ENCODE data around the gene KRTAP12-4. TPM values are rescaled to one million over a fixed set of nuclear protein-coding genes. Genes with fewer than 3 reads are reported as not detected.
"Not testable (repeated sequence)": the region's sequence is repeated elsewhere in the genome, so short reads cannot be mapped to it uniquely, and the experiment has no call there.

Gene KRTAP12-4
- total and polyA plus RNA-seq, 5 experiments from 2014 or later, result not detected

GRCh38 chr21:44649521-44650100 lies 4.8 kb downstream of the KRTAP12-4 start:
- no peak overlapping the region for H3K4me3 Mint-ChIP-seq
- H3K4me1 Mint-ChIP-seq, result peaks cover 13 to 50% (median 31%) of the 10 kb centered on the region in 4 donors
- H3K27ac Mint-ChIP-seq, result peak overlapping the region in 5 of 10 donors; percentile 35 to 71 (median 50)
- H3K36me3 Mint-ChIP-seq, result peaks cover 0 to 6% (median 5%) of the 10 kb centered on the region in 3 donors
- ATAC-seq, result no peak
- DNase-seq, result no peak
- peaks cover 1 to 31% (median 6%) of the 10 kb centered on the region in 9 donors for H3K9me3 Mint-ChIP-seq
- H3K27me3 Mint-ChIP-seq, result no peaks in the 10 kb centered on the region
- POLR2A ChIA-PET, result interaction anchor here (1.2 kb wide), 1 partner anchor 9 kb away, joined by 4 read pairs; the partner anchor contains the start of gene KRTAP12-3

DNA sequence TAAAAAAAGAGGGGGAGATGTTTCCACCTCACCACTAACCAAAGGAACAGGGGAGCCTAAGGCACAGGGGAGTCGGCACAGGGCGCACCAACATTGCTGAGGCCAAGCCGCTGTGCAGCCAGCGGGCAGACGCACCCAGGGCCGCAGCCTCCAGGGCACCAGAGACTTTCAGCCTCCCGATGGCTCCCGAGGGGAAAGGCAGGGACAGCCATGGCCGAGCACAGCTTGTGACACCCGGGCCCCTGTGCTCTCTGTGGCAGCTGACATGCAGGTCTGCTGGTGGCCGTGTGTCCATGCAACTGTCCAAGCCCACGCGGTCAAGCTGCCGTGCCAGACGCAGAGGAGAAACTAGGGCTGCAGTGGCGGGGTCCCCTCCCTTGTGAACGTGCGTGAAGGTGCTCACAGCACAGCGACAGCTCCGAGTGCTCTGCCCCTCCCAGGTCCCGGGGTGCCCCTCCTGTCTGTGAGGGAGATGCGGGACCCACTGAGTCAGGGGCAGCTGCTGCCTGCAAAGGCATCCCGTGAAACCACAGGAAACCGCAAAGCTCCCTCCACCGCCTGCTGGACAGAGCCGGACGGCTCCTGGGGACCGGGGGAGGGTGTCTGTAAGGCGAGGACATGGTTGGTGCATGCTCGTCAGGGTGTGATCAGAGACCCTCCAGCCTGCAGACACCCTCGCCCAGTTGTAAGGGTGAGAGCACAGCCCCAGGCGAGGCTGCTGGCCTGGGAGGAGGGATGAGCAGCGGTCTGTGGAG lies 5.7 kb downstream of the KRTAP12-4 start:
- Mint-ChIP-seq H3K4me1 (peaks cover 9 to 41% (median 22%) of the 10 kb centered on the region in 4 donors), H3K9me3 (peaks cover 6 to 32% (median 14%) of the 10 kb centered on the region in 9 donors), H3K27me3 (no peaks in the 10 kb centered on the region), H3K27ac (peak overlapping the region in 1 of 10 donors; percentile 71), H3K36me3 (peaks cover 0 to 15% (median 12%) of the 10 kb centered on the region in 3 donors), H3K4me3 (no peak overlapping the region)
- no peak for ATAC-seq
- POLR2A ChIA-PET, result interaction anchor here (1.2 kb wide), 1 partner anchor 10 kb away, joined by 4 read pairs; the partner anchor contains the start of gene KRTAP12-3
- no peak for DNase-seq

DNA sequence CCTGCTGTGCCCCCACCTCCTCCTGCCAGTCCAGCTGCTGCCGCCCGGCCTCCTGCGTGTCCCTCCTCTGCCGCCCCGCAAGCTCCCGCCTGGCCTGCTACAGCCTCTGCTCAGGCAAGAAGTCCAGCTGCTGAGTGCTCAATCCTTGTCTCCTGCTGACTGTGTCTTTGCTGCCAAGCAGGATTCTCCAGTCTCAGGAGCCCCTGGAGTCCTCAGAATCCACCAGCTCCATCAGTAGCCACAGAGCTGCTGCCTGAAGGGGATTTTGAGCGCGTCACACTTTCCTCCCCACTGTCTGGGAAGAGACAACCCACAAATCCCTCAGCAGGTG lies 7.3 kb downstream of the KRTAP12-4 start:
- Mint-ChIP-seq H3K9me3 (peaks cover 8 to 43% (median 24%) of the 10 kb centered on the region in 9 donors), H3K36me3 (peaks cover 0 to 20% (median 12%) of the 10 kb centered on the region in 3 donors), H3K27me3 (no peaks in the 10 kb centered on the region), H3K27ac (peak overlapping the region in 7 of 10 donors; percentile 19 to 87 (median 52)), H3K4me1 (peaks cover 5 to 33% (median 15%) of the 10 kb centered on the region in 4 donors), H3K4me3 (peak overlapping the region in 1 of 10 donors; percentile 22)
- POLR2A ChIA-PET, result interaction anchor here (1.7 kb wide), 1 partner anchor 10 kb away, joined by 6 read pairs; the partner anchor contains the start of gene KRTAP12-3
- ATAC-seq (no peak), DNase-seq (no peak)

DNA sequence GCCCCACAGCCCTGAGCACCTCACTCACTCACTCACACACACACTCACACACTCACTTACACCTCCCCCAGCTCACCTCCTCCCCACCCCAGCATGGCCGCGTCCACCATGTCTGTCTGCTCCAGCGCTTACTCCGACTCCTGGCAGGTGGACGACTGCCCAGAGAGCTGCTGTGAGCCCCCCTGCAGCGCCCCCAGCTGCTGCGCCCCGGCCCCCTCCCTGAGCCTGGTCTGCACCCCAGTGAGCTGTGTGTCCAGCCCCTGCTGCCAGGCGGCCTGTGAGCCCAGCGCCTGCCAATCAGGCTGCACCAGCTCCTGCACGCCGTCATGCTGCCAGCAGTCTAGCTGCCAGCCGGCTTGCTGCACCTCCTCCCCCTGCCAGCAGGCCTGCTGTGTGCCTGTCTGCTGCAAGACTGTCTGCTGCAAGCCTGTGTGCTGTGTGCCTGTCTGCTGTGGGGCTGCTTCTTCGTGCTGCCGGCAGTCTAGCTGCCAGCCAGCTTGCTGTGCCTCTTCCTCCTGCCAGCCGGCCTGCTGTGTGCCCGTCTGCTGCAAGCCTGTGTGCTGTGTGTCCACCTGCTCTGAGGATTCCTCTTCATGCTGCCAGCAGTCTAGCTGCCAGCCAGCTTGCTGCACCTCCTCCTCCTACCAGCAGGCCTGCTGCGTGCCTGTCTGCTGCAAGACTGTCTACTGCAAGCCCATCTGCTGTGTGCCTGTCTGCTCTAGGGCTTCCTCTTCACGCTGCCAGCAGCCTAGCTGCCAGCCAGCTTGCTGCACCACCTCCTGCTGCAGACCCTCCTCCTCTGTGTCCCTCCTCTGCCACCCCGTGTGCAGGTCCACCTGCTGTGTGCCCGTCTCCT lies 7.9 kb downstream of the KRTAP12-4 start, which contains the start of gene KRTAP10-11:
Gene KRTAP10-11 (plus strand): TSS at position 49 of the 856 bp plus-strand sequence. CDS start 45 bp downstream, at position 94.
- not testable (repeated sequence) for DNase-seq, ATAC-seq, H3K27me3 Mint-ChIP-seq
- peak within 1 kb of the TSS in 7 of 10 donors; percentile 28 to 87 (median 52) for H3K27ac Mint-ChIP-seq
- H3K9me3 Mint-ChIP-seq, result peaks cover 10 to 46% (median 24%) of the 10 kb centered on the region in 9 donors
- POLR2A ChIA-PET, result interaction anchor here (0.9 to 1.7 kb wide), 2 partner anchors 11 to 22 kb away, joined by 5 to 6 read pairs; partner anchors contain the start of gene KRTAP12-3
- H3K4me3 Mint-ChIP-seq, result peak within 1 kb of the TSS in 1 of 10 donors; percentile 22
- H3K4me1 Mint-ChIP-seq, result peaks cover 5 to 32% (median 15%) of the 10 kb centered on the region in 4 donors
- peaks cover 0 to 23% (median 12%) of the 10 kb centered on the region in 3 donors for H3K36me3 Mint-ChIP-seq

- Mint-ChIP-seq H3K27me3 (peaks cover 0 to 5% (median 0%) of the 10 kb centered on the region in 5 donors), H3K36me3 (peaks cover 0 to 29% (median 14%) of the 10 kb centered on the region in 3 donors), H3K4me3 (no peak overlapping the region), H3K9me3 (peaks cover 10 to 58% (median 34%) of the 10 kb centered on the region in 9 donors), H3K27ac (peak overlapping the region in 1 of 10 donors; percentile 28), H3K4me1 (peaks cover 5 to 18% (median 12%) of the 10 kb centered on the region in 4 donors)
- DNase-seq (no peak), ATAC-seq (no peak)
- POLR2A ChIA-PET, result interaction anchor here (0.6 to 1.4 kb wide), 3 partner anchors 13 to 1329 kb away, joined by 3 to 5 read pairs (median 3); partner anchors contain the start of gene KRTAP12-3
Observed at GRCh38 chr21:44644878-44645277, 9.6 kb downstream of the KRTAP12-4 start.

DNA sequence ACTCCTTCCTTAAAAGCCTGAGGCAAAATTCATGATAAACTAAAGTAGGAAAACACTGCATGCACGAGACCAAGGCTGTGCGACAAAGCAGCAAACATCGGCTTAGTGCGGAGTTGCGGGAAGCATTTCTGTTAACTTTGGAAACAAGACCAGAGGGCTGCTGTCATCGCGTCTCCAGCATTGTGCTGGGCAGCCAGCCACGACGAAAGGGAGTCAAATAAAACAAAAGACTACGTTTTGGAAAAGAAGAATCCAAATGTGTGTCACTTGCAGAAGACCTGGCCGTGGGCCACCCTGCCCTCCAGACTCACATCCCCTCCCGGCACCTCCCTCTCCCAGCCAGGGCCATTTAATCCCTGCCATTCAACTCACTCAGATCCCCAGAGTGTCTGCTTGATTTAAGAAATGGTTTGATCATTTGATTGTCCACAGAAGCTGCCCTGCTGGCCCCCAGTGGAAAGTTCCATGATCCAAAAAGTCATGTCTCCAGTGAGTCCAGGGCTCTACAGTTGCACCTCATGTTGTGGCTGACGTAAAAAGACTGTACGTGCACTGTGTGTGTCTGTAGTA lies 10.6 kb downstream of the KRTAP12-4 start:
- no peak overlapping the region for H3K27ac Mint-ChIP-seq
- DNase-seq (no peak), ATAC-seq (no peak)
- peaks cover 0 to 6% (median 0%) of the 10 kb centered on the region in 5 donors for H3K27me3 Mint-ChIP-seq
- peaks cover 10 to 58% (median 34%) of the 10 kb centered on the region in 9 donors for H3K9me3 Mint-ChIP-seq
- H3K36me3 Mint-ChIP-seq, result peaks cover 0 to 29% (median 14%) of the 10 kb centered on the region in 3 donors
- H3K4me3 Mint-ChIP-seq, result no peak overlapping the region
- POLR2A ChIA-PET, result interaction anchor here (2.3 kb wide), 1 partner anchor 8 kb away, joined by 9 read pairs; no protein-coding TSS in a partner anchor
- H3K4me1 Mint-ChIP-seq, result peaks cover 5 to 16% (median 9%) of the 10 kb centered on the region in 4 donors

- POLR2A ChIA-PET, result no interaction called here
Observed at GRCh38 chr21:44640761-44641160, 13.7 kb downstream of the KRTAP12-4 start.

GRCh38 chr21:44639331-44639655 lies 15.2 kb downstream of the KRTAP12-4 start:
- H3K4me1 Mint-ChIP-seq, result peaks cover 0 to 14% (median 5%) of the 10 kb centered on the region in 4 donors
- peak overlapping the region in 1 of 10 donors; percentile 24 for H3K4me3 Mint-ChIP-seq
- DNase-seq, result no peak
- peaks cover 0 to 20% (median 7%) of the 10 kb centered on the region in 3 donors for H3K36me3 Mint-ChIP-seq
- peak overlapping the region in 2 of 10 donors; percentile 15 to 45 for H3K27ac Mint-ChIP-seq
- H3K27me3 Mint-ChIP-seq, result peaks cover 0 to 6% (median 0%) of the 10 kb centered on the region in 5 donors
- ATAC-seq, result no peak
- H3K9me3 Mint-ChIP-seq, result peaks cover 3 to 37% (median 23%) of the 10 kb centered on the region in 9 donors
- POLR2A ChIA-PET, result interaction anchor here (0.8 kb wide), 1 partner anchor 18 kb away, joined by 3 read pairs; the partner anchor contains the start of gene KRTAP12-3

More at GRCh38 chr21:44640761-44641160, 13.7 kb downstream of the KRTAP12-4 start:
- H3K27ac Mint-ChIP-seq, result peak overlapping the region in 1 of 10 donors; percentile 2
- H3K27me3 Mint-ChIP-seq, result peaks cover 0 to 6% (median 0%) of the 10 kb centered on the region in 5 donors
- peaks cover 10 to 52% (median 34%) of the 10 kb centered on the region in 9 donors for H3K9me3 Mint-ChIP-seq
- H3K36me3 Mint-ChIP-seq, result peaks cover 0 to 29% (median 14%) of the 10 kb centered on the region in 3 donors
- DNase-seq (no peak), ATAC-seq (no peak)
- peak overlapping the region in 1 of 10 donors; percentile 20 for H3K4me3 Mint-ChIP-seq
- H3K4me1 Mint-ChIP-seq, result peaks cover 0 to 14% (median 5%) of the 10 kb centered on the region in 4 donors

DNA sequence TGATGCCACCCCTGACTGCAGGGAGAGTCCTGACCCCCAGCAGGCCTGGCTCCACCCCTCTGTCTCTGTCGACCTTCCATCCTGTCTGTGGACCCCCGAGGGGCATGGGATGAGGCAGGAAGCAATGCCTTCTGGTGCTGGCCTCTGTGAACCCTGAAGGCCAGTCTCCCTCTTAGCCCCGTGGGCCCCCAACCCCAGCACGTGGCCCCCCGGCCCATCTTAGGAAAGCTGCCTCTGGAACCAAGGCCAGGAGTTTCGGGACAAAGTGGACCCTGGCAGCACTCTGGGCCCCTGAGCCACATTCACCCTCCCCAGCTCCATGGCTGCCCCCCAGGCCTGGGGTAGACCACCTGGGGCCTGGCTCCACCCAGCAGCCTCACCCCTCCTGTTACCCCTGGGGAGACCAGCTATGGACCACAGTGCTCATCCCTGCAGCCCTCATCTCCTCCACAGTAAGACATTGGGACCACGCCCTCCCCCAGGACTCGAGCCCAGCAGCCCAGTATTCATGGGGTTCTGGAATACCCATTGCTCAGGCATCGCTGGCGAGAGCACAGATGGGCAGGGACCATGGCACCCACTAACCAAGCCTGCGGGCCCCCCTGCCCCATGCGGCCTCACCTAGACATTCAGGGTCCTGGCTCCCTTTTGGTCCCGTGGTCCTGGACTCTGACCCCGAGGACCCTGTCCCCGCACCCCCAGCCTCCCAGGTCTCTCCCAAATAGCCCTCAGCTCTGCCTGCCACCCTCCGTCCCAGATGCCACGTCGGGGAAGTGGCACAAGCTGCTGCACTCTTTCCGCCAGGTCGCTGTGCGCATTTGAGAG lies 15.7 kb downstream of the KRTAP12-4 start:
- H3K9me3 Mint-ChIP-seq, result peaks cover 0 to 32% (median 18%) of the 10 kb centered on the region in 9 donors
- peak overlapping the region in 1 of 10 donors; percentile 24 for H3K4me3 Mint-ChIP-seq
- peak overlapping the region in 4 of 10 donors; percentile 15 to 85 (median 56) for H3K27ac Mint-ChIP-seq
- POLR2A ChIA-PET, result interaction anchor here (0.8 kb wide), 1 partner anchor 19 kb away, joined by 3 read pairs; the partner anchor contains the start of gene KRTAP12-3
- not testable (repeated sequence) for DNase-seq, ATAC-seq, H3K27me3 Mint-ChIP-seq
- H3K4me1 Mint-ChIP-seq, result peaks cover 0 to 14% (median 5%) of the 10 kb centered on the region in 4 donors
- peaks cover 0 to 14% (median 3%) of the 10 kb centered on the region in 3 donors for H3K36me3 Mint-ChIP-seq

- H3K4me3 Mint-ChIP-seq, POLR2A ChIA-PET, H3K27me3 Mint-ChIP-seq, H3K36me3 Mint-ChIP-seq, ATAC-seq, DNase-seq: not testable (repeated sequence)
- H3K9me3 Mint-ChIP-seq, result peaks cover 0 to 32% (median 17%) of the 10 kb centered on the region in 9 donors
- peak overlapping the region in 4 of 10 donors; percentile 27 to 91 (median 64) for H3K27ac Mint-ChIP-seq
- H3K4me1 Mint-ChIP-seq, result peaks cover 0 to 14% (median 5%) of the 10 kb centered on the region in 4 donors
Observed at GRCh38 chr21:44637851-44638348, 16.6 kb downstream of the KRTAP12-4 start.

All from naive thymus-derived CD8-positive, alpha-beta T cell (primary cell).